C4-2B (cell line): ENCODE results near the gene RAB36.

Source experiments
- H3K27ac ChIP-seq: fragments of 450-650 bp; 2 replicates; pipeline ENCODE4 v1.5.1; 2017
- CTCF ChIP-seq: fragments of 450-650 bp; conservative IDR thresholded peaks from 2 replicates; pipeline ENCODE4 v1.5.1; 2017; ENCODE audit warnings: mild to moderate bottlenecking
- ZFX ChIP-seq: fragments of 450-650 bp; IDR thresholded peaks from 2 replicates; pipeline ENCODE4 v1.6.1; 2017

Gene RAB36

DNA sequence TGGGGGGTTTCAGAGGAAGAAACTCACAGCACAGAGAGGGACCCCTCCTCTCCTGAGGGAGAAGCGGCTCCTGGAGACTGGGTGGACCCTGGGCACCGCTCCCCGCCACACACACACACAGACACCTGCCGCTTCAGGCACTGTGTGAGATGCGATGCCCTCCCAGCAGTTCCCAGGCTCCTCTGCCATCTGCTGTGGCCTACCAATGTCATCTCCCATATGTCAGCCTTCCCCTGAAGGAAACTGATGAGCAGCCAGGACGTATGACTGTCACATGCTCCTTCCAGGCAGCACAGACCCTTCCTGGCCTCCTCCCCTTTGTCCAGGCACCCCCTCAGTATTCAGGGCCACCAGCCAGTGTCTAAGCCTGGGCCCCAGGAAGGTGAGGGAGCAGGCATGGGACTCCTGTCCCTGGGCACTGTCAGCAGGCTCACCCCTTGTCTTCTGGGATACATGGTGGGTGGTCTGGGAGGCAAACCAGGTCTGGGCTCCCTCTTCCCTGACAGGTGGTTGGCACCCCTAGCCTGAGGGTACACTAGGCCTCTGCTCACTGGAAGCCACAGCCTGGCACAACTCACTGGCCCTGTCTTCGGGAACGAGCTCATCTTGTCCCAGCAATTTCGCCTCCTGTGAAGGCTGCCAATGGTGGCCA, 23.2 kb downstream of the RAB36 start:
- TF ChIP-seq CTCF (no peak), ZFX (no peak)
- H3K27ac ChIP-seq: no peak overlapping the region

- no peak overlapping the region for H3K27ac ChIP-seq
- TF ChIP-seq ZFX: no peak
- no peak for TF ChIP-seq CTCF
These were observed 23.7 kb downstream of the RAB36 start for GRCh38 chr22:23169043-23169406.

DNA sequence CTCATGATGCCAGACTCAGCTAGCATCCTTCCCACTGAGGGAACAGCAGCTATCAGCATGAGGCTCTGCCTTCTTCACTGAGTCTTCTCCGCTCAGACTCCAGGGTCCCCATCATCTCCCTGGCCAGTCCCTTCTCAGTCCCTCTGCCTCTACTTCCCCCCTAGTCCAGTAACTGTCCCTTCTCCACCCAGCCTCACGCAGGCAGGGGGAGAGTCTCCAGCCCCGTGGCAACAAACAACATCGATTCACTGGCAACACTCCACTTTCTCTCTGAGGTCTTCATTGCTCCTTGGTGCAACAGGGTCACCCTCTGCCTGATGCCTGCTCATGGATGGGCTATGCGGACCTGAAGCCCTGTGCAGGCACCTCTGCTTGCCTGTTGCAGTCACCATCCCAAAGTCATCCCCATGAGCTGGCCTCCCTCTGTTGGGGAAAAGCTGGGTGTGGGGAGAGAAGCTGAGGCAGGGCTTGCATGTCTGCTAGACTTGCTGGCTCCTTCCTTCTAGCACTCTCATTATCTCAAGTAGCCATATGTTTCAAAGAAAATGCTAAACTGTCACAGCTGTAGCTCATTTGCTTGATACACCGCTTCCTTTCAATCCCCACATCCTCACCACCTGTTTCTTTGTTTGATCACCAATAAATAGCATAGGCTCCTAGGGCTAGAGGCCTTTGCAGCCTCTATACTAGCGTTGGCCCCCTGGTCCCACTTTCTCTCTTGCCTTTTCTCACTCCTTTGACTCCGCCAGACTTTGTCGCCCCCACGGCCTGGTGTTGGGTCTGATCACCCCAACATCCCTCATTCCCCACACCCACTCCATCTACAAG, 30.8 kb downstream of the RAB36 start:
- no peak overlapping the region for H3K27ac ChIP-seq
- TF ChIP-seq ZFX (no peak), CTCF (no peak)

DNA sequence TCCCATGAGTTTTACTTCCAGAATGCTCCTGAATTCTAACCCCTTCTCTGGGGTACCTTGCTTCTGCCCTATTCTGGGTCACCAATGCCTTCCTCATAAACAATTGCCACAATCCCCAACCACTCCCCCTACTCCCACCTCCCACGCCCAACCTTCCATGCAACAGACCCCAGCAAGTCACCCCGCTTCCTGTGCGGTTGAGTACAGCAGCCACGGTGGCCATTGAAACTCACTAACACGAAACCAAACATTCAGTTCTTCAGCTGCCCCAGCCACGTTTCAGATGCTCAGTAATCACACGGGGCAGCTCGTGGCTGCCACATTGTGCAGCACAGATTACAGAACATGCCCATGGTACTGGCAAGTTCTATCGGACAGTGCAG, 31.4 kb downstream of the RAB36 start:
- H3K27ac ChIP-seq: no peak overlapping the region
- TF ChIP-seq CTCF (no peak), ZFX (no peak)

DNA sequence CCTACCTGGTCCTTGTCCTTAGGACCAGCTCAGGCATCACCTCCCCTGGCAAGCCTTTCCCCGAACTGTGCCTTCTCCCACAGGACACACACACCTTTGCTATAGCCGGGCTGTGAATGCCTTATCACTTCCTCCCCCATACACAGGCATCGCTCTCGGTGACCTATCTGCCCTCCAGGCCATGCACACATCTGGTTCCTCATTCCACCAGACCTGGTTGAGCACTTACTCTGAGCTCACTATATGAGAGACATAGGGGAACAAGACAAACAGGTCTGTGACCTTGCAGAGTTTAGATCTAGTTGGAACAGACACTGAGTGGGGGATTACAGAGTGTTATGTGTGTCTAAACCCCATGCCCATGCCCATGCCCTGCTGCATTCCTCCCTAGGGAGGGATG, 31.9 kb downstream of the RAB36 start:
- H3K27ac ChIP-seq: no peak overlapping the region
- TF ChIP-seq CTCF (no peak), ZFX (no peak)

GRCh38 chr22:23178512-23179254, 33.4 kb downstream of the RAB36 start:
- H3K27ac ChIP-seq: no peak overlapping the region
- TF ChIP-seq ZFX (no peak), CTCF (peak; percentile 96)
